ENCODE data around the gene FAM9B.

Gene FAM9B

DNA sequence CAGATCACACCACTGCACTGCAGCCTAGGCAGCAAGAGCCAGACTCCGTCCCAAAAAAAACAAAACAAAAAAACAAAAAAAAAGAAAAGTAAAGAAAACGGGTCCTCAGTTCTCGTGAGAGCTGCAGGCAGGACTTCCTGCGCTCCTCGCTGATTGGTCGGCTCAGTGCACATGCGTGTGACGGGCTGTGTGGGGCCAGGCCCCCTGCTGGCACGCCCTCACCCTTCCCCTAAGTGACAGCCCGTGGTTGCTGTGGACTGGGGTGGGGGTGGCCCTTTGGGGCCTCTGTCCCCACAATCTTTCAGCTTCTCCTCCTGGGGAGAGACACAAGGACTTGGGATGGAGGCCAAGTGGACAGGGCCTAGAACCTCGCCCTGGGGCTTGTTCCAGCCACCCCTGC is at the start of gene FAM9B:
FAM9B (minus strand) TSS at position 139 of the 400 bp plus-strand sequence. CDS start 1,141 bp downstream, outside the sequence.
- H3K4me3 ChIP-seq (ENCODE audit: low read depth, low read length), result no peak within 1 kb of the TSS
- DNase-seq (ENCODE audit: low read depth), result no peak
- TF ChIP-seq, protein P1, sequence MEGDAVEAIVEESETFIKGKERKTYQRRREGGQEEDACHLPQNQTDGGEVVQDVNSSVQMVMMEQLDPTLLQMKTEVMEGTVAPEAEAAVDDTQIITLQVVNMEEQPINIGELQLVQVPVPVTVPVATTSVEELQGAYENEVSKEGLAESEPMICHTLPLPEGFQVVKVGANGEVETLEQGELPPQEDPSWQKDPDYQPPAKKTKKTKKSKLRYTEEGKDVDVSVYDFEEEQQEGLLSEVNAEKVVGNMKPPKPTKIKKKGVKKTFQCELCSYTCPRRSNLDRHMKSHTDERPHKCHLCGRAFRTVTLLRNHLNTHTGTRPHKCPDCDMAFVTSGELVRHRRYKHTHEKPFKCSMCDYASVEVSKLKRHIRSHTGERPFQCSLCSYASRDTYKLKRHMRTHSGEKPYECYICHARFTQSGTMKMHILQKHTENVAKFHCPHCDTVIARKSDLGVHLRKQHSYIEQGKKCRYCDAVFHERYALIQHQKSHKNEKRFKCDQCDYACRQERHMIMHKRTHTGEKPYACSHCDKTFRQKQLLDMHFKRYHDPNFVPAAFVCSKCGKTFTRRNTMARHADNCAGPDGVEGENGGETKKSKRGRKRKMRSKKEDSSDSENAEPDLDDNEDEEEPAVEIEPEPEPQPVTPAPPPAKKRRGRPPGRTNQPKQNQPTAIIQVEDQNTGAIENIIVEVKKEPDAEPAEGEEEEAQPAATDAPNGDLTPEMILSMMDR (IDR thresholded peaks at IDR 0.05; ENCODE audit: control insufficient read depth, extremely low read depth, insufficient read depth), result no peak

DNA sequence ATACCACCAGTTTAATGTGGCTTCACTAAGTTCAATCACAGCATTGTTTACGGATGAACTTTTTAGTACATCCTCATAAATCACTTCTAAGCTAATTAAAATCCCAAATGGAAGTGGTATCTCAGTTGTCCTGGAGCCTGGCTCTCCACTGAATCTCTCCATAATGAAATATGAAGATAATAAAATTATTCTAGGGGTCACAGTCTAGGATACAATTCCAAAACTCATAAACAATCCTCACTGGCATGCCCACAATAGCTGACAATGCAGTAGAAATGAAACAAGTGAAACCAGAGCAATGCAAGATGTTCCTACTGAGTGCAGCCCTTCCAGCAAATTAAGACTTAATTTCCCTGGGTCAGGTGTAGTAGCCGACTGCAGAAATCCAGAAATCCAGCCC is 47.3 kb upstream of the FAM9B start:
- DNase-seq (ENCODE audit: low read depth), result no peak
- TF ChIP-seq, protein P1 (IDR thresholded peaks at IDR 0.05; ENCODE audit: control insufficient read depth, extremely low read depth, insufficient read depth), result no peak

GRCh38 chrX:9074326-9074725 is 40.4 kb upstream of the FAM9B start:
- H3K4me3 ChIP-seq (ENCODE audit: low read depth, low read length), result no peak overlapping the region
- DNase-seq (ENCODE audit: low read depth), result no peak
- TF ChIP-seq, protein P1 (IDR thresholded peaks at IDR 0.05; ENCODE audit: control insufficient read depth, extremely low read depth, insufficient read depth), result no peak

More for the DNA sequence above, 47.3 kb upstream of the FAM9B start:
- no peak overlapping the region for H3K4me3 ChIP-seq (ENCODE audit: low read depth, low read length)

DNA sequence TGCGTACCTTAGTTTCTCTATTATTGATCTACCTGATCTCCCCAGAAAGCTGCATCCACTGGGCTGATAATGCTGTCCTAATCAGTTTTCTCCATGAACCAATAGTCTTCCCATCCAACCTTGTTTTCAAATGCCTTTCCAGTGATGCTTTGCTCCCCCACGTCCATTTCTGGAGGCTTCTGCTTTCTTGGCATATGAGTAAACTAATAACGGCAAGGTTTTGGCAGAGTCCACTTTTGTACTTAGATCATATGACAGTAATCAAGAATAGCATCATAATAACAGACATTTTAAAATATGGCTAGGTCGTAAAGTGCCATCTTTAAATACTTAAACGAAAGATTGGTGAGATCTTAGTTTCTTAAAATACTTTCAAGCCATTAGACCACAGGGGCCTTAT is 38.4 kb upstream of the FAM9B start:
- H3K4me3 ChIP-seq (ENCODE audit: low read depth, low read length), result no peak overlapping the region
- TF ChIP-seq, protein P1 (IDR thresholded peaks at IDR 0.05; ENCODE audit: control insufficient read depth, extremely low read depth, insufficient read depth), result no peak
- DNase-seq (ENCODE audit: low read depth), result no peak

DNA sequence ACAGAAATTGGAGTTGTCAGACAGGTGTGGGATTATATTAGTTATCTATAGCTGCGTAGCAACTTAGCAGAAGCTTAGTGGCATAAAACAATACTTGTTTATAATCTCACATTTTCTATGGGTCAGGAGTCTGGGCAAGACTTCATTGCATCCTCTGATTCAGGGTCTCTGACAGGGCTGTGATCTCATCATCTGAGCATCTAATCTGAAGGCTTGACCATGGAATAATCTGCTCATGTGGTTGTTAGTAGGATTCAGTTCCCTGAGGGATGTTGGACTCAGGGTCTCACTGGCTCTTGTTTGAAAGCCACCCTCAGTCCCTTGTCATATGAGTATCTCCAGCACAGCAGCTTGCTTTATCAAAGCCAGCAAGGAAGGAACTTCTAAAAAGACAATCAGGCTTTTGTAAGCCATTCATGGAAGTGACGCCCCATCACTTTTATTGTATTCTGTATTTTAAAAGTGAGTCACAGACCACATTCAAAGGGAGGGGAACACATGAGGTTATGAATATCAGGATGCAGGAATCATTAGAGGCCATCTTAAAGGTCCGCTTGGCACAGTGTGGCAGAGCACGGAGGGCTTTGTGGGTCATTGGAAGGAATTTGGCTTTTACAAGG is 37.2 kb upstream of the FAM9B start:
- no peak overlapping the region for H3K4me3 ChIP-seq (ENCODE audit: low read depth, low read length)
- TF ChIP-seq, protein P1 (IDR thresholded peaks at IDR 0.05; ENCODE audit: control insufficient read depth, extremely low read depth, insufficient read depth), result no peak
- DNase-seq (ENCODE audit: low read depth), result no peak

GRCh38 chrX:9069573-9069972 is 35.6 kb upstream of the FAM9B start:
- TF ChIP-seq, protein P1 (IDR thresholded peaks at IDR 0.05; ENCODE audit: control insufficient read depth, extremely low read depth, insufficient read depth), result no peak
- DNase-seq (ENCODE audit: low read depth), result no peak
- no peak overlapping the region for H3K4me3 ChIP-seq (ENCODE audit: low read depth, low read length)

- no peak for DNase-seq (ENCODE audit: low read depth)
- TF ChIP-seq, protein P1 (IDR thresholded peaks at IDR 0.05; ENCODE audit: control insufficient read depth, extremely low read depth, insufficient read depth), result no peak
- no peak overlapping the region for H3K4me3 ChIP-seq (ENCODE audit: low read depth, low read length)
Observed at GRCh38 chrX:9064694-9065093, 30.8 kb upstream of the FAM9B start.
